HG03175 (cell line): ENCODE measurements around the gene ZNF189.

Source experiments
- ATAC-seq: cut with Tn5 transposase; IDR thresholded peaks from one replicate; pipeline ENCODE4 v1.9.1; 2021; ENCODE audit warnings: mild to moderate bottlenecking, moderate library complexity; ENCODE audit not compliant: unreplicated experiment

ZNF189 gene

GRCh38 chr9:101417977-101418376, 19.3 kb downstream of the ZNF189 start:
- ATAC-seq, result no peak

GRCh38 chr9:101418518-101419430, 20.1 kb downstream of the ZNF189 start:
- no peak for ATAC-seq

- ATAC-seq, result no peak
These were observed 21.2 kb downstream of the ZNF189 start for GRCh38 chr9:101419863-101420262.

- ATAC-seq, result no peak
These were observed 23.0 kb downstream of the ZNF189 start for GRCh38 chr9:101421653-101422065.

- ATAC-seq, result peak; percentile 3
These were observed 28.7 kb downstream of the ZNF189 start for GRCh38 chr9:101427358-101427757.

- peak; percentile 69 for ATAC-seq
These were observed 29.5 kb downstream of the ZNF189 start for GRCh38 chr9:101427957-101428655.

GRCh38 chr9:101428909-101429308, 30.3 kb downstream of the ZNF189 start:
- no peak for ATAC-seq

- no peak for ATAC-seq
These were observed 31.1 kb downstream of the ZNF189 start for GRCh38 chr9:101429736-101430135.

GRCh38 chr9:101432171-101432570, 33.5 kb downstream of the ZNF189 start:
- no peak for ATAC-seq

GRCh38 chr9:101432740-101433139, 34.1 kb downstream of the ZNF189 start:
- ATAC-seq, result no peak

- ATAC-seq, result no peak
These were observed 34.6 kb downstream of the ZNF189 start for GRCh38 chr9:101433229-101433628.

GRCh38 chr9:101434998-101435397, 36.3 kb downstream of the ZNF189 start:
- ATAC-seq, result no peak

- no peak for ATAC-seq
These were observed 37.0 kb downstream of the ZNF189 start, which contains the start of gene ALDOB for GRCh38 chr9:101435601-101436079. TSS of gene ALDOB (minus strand) at chr9:101435774. CDS start at chr9:101430887, 4,887 bp downstream.

- no peak for ATAC-seq
These were observed 39.2 kb downstream of the ZNF189 start for GRCh38 chr9:101437806-101438232.

- ATAC-seq, result no peak
These were observed 39.9 kb downstream of the ZNF189 start for GRCh38 chr9:101438523-101438922.

GRCh38 chr9:101440714-101441230, 42.1 kb downstream of the ZNF189 start:
- ATAC-seq, result no peak

GRCh38 chr9:101442318-101442717, 43.7 kb downstream of the ZNF189 start:
- ATAC-seq, result no peak

GRCh38 chr9:101442736-101443135, 44.1 kb downstream of the ZNF189 start:
- ATAC-seq, result no peak

- no peak for ATAC-seq
These were observed 44.7 kb downstream of the ZNF189 start for GRCh38 chr9:101443364-101443771.

GRCh38 chr9:101445353-101446029, 46.8 kb downstream of the ZNF189 start:
- ATAC-seq, result no peak

GRCh38 chr9:101446732-101447131, 48.1 kb downstream of the ZNF189 start:
- ATAC-seq, result no peak
